ENCODE results near the gene MFGE8.

The MFGE8 gene

DNA sequence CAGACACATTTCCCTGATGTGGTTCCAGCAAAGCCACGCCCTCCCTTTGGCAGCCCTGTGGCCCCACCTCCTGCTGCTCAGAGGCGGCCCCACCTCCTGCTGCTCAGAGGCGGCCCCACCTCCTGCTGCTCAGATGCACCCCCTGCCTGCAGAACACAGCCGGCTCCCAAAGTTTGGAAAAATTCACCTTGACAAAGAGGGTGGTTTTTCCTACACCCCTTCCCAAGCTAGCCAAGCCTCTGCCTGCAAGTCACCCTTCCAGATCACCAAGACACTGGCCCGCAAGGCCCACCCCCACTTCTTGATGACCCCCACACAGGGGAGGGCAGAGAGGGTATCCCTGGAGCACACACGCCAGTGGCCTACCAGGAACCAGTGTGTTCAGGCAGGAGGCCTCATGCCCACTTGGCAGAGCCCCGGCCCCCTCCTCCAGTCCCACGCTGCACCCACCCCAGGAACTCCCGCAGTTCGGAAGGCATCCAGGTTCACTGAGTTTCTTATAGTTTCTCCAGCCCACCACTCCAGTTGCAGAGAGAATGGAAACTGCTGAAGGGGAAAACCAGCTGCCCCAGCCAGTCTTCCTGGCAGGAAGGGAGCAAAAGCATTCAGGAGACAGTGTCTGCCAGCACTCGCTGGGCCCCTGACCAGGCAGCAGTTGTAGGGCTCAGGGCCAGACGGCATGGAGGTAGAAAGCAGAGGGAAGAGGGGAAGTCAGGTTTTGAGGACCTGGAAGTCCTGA is 15.6 kb downstream of the MFGE8 start:
- DNase-seq, result peak; percentile 93

DNA sequence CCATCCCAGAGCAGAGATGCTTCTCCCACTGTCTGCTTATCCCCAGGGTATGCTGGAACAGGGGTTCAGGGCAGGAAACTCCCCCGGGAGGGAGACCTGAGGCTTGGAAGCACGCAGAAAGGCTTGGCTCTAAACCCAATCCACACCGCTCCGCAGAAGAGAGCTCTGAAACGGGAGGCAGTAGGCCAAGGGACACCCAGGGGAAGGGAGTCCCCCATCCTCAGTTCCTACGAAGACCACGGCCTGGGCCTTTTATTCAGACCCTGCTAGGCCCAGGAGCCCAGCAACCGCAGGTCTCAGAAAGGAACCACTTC is 16.1 kb downstream of the MFGE8 start:
- DNase-seq, result no peak

DNA sequence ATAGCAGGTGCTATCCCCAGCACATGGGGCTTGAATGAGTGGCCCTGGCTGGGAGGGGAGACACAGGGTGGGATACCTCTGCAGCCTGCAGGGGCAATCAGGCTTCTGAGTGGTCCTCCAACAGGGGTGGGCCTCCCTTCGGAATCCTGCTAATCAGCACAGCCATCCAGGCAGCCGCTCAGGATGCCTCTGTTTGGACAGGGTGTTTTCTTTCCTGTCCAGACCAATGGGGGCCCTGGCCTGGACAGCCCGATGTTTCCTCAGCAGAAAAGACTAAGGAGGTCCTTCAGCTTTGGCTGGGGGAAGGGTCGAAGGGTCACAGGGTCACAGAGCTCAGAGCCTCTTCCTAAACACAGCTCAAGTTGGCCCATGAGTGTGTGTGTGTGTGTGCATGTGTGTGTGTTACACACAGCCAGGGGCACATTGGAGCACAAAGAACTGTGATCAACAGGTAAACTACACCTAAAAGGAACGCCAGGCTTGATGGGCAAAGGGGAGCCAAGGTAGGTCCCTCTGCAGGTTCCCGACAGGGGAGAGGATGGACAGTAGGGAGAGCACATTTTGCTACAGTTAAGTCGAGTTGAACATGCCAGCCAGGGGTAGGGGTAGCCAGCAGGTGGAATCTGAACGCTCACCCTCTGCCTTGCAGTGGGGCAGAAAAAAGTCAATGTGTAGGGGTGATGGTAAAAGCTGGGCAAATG is 16.7 kb downstream of the MFGE8 start:
- DNase-seq, result no peak

DNA sequence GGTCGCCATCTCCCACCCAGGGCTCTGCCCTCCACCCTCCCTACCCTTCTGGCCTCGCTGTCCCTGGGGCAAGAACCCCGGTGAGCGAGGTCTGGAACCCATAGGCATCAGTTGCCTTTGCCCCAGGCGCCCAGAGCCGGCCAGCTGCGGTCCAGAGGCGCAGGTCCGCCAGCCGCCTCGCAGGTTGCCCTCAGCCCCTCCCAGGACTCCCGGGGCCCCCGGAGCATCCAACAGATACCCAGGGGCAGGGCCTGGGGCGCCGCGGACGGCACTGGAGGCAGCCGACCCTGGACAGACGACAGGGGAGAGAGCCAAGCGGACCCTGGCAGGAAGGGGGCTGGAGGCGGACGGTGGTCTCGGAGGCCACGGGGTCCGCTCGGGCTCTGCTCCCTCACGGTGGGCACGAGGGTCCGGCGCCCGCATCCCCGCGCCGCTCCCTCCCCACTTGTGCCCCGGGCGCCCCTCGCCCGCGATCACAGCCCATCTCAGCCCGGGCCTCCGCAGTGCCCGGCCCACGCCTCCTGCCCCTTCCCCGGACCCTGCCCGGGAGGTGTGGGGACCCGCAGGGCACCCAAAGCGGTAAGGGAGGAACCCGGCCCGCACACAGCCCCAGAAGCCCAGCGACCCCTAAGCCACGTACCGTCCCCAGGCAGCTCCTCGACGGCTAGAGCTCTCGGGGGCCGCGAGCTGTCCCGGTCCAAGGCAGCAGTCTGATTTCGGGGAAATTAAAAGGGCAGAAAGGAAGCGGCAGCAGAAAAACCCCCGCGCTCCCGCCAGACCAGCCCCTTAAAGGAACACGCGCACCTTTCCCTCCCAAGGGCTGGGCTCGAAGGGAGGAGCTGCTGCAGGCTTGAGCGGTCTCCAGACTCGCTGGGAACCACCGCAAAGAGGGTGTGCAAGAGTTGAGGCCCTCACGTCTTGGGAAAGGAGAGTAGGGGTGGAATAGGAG is 18.1 kb downstream of the MFGE8 start, which contains the start of gene HAPLN3:
Gene HAPLN3, minus strand, starts transcription at position 726 of the 949 bp plus-strand sequence. CDS start 8,246 bp downstream, outside the sequence.
- DNase-seq, result peak; percentile 84

DNA sequence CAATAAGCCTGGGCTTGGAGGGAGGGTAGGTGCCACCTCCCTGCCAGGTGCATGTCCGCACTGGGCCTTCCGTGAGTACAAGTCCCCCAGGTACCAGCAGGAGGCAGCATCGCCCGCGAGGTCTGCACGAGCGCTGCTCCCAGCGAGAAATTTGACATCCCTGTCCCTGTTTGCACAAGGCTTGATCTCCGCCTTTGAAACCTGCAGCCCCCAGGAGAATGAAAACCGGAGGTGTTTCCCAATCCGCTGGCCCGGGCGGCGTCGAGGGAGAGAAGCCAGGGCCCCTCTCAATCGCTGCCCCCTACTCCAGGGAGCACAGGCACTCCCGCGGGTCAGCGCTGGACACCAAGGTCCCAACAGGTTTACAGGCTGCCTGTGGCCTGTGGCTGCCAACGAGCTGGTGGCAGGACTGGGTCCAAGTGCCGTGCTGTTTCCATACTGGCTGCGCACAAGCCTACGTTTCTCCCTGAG is 18.8 kb downstream of the MFGE8 start:
- peak; percentile 90 for DNase-seq

DNA sequence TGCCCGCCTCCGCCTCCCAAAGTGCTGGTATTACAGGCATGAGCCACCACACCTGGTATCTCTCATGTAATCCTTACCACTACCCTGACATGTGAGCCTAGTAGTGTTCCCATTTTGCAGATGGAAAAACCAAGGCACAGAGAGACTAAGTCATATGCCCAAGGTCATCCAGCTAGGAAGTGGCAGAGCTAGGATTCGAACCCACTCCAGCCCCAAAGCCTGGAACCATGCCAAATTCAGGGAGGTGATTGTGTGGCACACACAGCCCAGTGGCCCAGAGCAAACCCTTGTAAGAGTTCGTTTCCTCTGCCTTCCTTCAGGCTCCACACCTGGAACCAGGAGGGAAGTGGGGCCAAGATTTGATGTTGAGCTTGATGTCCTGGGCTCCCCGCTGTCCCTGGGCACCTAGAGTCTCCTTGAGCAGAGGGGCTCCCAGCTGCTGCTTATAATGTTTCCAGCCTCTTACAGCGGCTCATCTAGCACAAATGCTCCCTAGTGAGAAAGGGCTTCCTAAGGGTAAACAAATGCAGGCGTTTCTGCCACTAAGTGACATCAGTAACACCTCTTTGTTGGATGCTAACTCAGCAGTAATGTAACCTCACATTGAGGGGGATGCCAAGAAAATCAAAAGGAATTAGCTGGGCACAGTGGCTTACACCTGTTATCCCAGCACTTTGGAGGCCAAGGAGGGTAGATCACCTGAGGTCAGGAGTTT is 21.5 kb downstream of the MFGE8 start:
- no peak for DNase-seq

DNA sequence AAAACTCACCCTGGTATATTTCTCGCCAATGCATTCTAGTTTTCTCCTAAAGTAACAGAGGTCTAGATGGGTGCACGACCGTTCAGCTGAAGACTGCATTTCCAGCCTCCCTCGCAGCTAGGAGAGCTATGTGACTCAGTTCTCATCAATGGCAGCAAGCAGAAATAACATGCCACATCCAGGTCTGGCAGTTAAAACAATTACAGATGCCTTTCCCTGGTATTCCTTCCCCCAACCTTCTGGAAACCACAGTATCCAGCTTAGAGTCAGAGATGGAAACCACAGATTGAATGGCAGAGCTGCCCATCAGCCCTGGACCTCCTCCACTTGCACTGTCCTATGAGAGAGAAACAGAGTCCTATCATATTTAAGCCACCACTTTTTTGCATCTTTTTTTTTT is 22.7 kb downstream of the MFGE8 start:
- DNase-seq, result no peak

DNA sequence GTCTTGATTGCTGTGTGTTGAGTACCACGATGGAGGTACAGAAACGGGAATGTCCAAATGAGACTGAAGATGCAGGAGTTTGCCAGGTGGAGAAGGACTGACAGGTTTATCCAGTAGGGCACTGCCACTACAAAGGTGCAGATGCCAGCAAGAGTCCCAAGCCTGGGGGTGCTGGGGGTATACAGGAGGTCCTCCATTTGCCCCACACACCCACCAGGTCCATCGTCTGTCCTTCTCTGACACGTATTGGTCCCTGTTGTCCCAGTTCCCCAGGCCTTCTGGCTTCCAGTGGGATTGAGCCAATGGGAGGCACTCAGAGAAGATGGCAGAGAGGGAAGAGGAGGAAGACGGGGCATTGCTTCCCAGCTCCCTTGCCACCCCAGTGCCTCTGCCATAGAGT is 24.5 kb downstream of the MFGE8 start:
- no peak for DNase-seq

DNA sequence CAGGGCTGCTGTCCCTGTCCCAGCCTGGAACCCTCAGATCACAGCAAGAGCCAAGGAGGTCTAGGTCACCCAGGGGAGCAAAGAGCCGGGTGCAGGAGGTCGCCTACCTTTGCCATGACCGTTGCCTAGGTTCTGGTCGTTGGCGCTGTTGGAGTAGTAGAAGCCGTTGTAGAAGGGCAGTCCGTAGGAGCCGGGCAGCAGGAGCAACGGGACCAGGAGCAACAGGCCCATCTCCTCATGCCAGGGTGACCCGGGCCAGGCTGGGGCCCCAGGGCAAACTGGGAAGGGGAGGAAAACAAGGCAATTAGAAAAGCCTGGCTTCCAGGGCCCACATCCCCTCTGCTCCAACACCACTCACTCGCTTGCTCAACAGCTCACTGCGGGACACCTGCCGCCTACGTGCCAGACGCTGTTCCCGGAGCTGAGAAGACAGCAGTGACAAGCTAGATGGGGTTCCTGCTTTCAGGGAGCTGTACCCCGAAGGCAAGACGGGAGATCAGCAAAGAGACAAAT is 26.1 kb downstream of the MFGE8 start:
- no peak for DNase-seq

DNA sequence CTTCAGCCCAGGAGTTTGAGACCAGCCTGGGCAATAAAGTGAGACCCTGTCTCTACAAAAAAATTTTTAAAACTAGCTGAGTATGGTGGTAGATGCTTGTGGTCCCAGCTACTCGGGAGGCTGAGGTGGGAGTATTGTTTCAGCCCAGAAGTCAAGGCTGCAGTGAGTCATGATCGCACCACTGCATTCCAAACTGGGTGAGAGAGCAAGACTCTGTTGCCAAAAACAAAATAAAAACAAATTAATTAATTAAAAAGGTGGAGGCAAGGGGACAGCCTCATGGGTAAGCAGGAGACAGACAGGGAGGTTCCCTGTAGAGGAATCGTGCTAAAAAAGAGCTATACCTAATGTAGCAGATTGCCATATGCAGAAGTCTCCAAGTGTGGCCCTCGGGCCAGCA is 30.4 kb downstream of the MFGE8 start:
- DNase-seq, result no peak

DNA sequence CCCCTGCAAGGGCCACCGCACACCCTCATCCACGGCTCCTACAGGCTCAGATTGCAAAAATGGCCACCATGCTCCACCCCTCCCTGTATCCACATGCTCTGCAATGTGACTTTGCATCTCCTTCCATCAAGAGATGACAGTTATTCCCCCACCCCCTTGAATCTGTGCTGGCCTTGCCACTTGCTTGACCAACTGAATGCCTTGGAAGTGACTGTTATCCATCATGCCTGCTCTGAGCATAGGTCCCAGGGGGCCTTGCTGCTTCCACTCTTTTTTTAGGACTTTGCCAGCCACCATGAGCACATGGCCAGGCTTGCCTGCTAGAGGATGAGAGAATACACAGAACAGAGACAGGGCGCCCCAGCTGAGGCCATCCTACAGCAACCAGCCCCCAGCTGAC is 31.4 kb downstream of the MFGE8 start:
- no peak for DNase-seq

DNA sequence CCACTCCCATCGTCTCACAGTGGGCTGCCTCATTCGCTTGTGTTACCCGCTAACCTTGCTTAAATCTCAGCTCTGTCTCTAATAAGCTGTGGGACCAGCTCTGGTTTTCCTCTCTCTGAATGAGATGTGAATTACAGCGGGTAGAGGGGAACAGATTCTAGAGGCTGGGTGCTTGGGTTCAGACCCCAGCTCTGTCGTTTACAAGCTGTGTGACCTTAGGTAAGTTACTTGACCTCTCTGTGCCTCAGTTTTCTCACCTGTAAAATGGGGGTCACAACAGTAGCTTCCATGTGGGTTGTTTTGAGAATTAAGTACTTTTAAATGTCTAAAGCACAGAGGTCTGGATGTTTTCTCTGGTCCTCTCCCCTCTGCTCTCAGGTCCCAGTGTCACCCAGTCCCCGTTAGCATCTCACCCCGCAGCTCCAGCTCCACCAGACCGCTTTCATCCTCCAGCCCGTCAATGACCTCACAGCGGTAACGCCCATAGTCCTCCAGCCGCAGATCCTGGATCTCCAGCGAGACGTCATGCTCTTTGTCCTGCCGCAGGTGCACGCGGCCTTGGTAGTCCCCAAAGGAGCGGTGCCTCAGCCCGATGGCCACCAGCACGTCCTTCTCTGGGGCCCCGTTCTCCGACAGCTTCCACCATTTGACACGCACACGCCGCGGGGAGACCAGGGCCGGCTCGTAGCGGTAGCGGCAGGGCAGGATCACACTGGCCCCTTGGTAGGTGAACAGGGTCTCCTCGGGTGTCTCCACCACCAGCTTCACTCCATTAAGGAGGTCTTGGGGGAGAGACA is 32.0 kb downstream of the MFGE8 start:
- DNase-seq, result no peak

DNA sequence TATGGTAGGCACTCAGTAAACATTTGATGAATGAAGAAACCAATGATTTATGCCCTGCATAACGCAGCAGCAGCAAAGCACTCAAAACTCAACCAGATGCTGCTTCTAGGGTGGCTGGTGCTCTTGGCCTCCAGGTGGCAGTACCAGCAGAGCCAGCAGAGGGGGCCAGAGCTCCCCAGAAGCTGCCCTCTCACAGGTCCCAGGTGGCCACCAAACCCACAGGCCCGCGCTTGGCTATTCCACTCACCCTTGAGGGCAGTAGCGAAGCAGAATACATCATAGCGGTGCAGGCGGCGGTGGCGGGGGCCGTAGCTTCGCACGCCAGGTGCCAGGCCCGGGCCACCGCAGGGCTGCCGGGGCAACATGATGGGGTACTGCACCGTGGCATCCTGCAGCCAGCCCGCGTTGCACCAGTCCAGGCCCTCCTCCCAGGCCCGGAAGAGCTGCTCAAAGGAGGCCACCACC is 34.4 kb downstream of the MFGE8 start:
- DNase-seq, result peak; percentile 53

DNA sequence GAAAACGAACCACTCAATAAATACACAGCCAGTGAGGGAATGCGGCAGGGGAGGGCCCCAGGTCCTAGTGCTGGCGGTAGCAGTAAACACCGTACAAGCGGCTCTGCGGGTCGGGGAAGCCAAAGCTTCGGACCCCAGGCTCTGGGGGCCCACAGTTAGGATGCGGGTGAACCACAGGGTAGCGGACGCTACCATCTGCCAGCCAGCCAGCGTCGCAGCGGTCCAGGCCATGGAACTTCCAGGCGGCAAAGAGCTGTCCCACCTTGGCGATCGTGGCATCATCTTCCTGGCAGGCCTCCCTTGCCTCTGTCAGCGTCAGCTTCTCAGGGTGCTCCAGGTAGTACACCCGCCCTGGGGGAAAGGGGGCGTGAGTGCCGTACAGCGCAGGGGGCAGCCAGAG is 35.3 kb downstream of the MFGE8 start:
- no peak for DNase-seq

DNA sequence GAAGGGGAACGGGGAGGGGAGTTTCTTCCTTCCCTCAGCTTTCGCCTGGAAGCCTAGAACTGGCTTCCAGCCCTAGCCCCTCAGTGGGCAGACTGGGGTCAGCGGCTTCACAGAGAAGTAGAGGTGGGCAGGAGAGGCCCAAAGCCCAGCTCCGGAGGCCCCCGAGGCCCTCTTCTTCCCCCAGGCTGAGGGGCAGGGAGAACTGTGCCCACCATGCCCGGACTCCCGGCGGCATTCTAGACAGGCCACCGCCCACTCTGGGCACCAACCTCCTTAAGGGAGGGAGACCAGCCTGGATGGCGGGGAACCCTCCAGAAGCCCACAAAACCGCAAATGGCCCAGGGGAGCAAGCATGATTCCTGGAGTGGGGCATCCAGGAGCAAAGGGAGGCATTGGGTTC is 35.8 kb downstream of the MFGE8 start:
- DNase-seq, result no peak

DNA sequence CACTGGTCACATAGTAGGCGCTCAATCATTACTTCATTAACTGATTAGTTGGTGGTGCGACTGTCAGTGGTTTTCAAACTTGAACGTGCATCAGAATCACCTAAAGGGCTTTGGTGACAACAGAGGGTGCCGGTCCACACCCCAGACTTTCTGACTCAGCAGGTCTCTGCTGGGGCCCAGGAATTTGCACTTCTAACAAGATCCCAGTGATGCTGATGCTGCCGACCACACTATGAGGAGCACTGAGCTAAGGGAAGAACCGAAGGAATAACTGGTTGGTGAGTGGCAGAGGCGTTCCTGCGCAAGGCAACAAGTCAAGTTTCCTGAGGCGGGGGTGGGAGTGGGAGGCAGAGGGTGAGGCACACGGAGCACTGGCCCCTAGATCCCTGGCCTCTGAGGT is 36.6 kb downstream of the MFGE8 start:
- DNase-seq, result no peak

DNA sequence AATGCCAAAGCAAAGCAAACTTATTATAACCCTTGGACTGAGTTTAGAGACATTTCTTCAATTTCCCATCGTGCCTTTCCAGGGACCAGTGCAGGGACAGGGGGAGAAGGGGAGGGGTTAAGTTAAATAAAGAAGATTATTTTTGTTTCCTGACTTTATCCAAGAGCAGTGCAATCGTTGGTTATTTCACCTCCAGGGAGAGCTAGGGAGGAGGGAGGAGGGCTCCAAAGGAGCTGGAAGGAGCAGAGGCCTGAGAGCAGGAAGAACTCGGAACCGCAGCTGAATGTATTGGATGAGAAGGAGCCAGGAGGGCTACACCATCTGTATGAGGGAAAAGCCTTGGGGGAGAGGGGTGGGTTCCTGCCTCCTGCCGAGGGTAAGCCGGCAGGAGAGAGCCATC is 38.5 kb downstream of the MFGE8 start:
- DNase-seq, result no peak

DNA sequence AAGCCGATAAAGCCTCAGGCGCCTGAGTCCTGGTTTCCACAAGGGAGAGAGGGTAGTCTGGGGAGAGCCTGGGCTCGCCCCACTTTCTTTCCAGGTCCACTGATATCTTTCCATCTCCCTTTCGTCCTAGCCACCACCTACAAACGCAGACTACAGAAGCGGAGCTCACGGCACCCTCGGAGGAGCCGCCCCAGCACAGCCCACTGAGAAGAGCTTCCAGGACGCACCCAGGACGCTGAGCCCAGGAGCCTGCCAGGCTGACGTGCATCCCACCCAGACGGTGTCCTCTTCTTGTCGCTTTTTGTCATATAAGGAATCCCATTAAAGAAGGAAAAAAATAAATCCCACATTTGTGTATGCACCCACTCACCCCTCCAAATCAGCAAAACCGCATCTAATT is 38.9 kb downstream of the MFGE8 start:
- DNase-seq, result no peak

DNA sequence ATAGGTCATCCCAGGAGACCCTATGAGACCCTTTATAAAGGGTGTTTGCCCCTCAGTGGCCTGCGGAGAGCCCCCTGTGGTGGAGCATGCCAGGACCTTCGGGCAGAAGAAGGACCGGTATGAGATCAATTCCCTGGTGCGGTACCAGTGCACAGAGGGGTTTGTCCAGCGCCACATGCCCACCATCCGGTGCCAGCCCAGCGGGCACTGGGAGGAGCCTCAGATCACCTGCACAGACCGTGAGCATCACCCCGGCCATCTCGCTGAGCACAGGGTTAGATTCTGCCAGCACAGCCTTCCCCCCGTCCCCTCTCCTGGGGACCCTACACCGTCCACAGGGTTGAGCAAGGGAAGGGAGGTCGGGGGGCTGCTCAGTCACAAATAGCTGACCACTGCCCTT is 39.4 kb downstream of the MFGE8 start:
- no peak for DNase-seq

DNA sequence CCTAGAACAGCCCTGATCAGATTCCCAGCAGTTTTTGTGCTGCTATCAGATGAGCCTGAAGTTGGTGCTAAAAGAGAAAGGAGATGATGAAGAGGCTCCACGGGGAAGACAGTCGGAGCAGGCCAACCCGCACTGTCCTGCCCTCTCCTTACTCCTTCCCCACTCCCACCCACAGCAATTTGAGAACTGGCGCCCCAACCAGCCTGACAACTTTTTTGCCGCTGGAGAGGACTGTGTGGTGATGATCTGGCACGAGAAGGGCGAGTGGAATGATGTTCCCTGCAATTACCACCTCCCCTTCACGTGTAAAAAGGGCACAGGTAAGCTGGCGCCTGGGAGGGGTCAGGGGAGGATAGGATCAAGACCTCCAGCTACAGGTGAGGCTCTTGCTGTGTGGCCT is 40.5 kb downstream of the MFGE8 start:
- no peak for DNase-seq

DNA sequence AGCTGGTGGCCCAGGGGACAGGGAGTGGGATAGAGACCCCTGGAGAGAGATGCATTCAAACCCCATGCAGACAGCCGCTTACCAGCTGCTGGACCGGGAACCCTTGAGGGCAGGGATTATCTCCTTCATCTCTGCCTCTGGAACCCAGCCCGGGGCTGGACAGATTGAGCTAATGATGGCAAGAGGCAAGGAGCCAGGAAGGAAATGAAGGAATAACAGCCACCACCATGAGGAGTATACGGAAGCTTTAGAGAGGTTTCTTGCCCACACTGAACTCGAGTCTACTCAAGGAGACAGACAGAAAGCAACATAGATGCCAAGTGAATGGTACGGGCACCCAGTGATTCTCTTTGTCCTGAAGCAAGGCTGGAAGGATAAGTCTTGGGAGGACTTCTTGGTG is 41.1 kb downstream of the MFGE8 start:
- DNase-seq, result no peak

DNA sequence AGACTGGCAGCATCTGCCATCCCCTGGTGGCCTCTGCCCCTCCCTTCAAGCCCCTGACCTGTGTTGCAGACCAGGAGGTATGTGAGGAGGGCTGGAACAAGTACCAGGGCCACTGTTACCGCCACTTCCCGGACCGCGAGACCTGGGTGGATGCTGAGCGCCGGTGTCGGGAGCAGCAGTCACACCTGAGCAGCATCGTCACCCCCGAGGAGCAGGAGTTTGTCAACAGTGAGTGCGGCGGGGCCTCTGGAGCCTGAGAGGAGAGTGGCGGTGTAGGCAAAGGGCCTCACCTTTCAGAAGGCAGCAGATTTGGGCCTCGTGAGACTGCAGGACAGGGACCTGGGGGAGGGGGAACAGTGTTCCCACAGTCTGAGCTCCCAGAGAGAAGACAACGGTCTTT is 41.9 kb downstream of the MFGE8 start:
- no peak for DNase-seq
